ENCODE data around the gene PCDH15. TPM values are rescaled to one million over a fixed set of nuclear protein-coding genes. Genes with fewer than 3 reads are reported as not detected.

Gene PCDH15
- total and polyA plus RNA-seq, 8 donors: 0.58 to 2.1 (median 1.2) TPM

Small RNAs within 50 kb of the gene (microRNA-seq; reads per million reads assigned to microRNA genes)
- 0 reads per million in 2 donors for gene MIR548F1

Data from left lung (tissue), 8 donors.